Measurements from ENCODE around the gene B3GNT3.

Gene B3GNT3

GRCh38 chr19:17767559-17767958 is 27.4 kb upstream of the B3GNT3 start:
- Histone ChIP-seq H3K4me1 (ENCODE audit: low read length) (no peaks in the 10 kb centered on the region), H3K9ac (ENCODE audit: low read length) (no peak overlapping the region), H3F3A (ENCODE audit: insufficient read depth, low read length) (no peaks in the 10 kb centered on the region), H3K4me3 (ENCODE audit: low read length) (no peak overlapping the region), H3K4me2 (ENCODE audit: low read depth, low read length) (no peak overlapping the region), H3K79me2 (ENCODE audit: low read length) (no peaks in the 10 kb centered on the region), H3K9me3 (replicated peaks; ENCODE audit: insufficient read depth, low read length) (no peaks in the 10 kb centered on the region), H3K36me3 (replicated peaks; ENCODE audit: insufficient read depth, low read length) (no peaks in the 10 kb centered on the region), H4K20me1 (ENCODE audit: insufficient read depth, low read length) (no peaks in the 10 kb centered on the region), H3K27me3 (replicated peaks; ENCODE audit: insufficient read depth, low read length) (no peaks in the 10 kb centered on the region), H2AFZ (ENCODE audit: low read length) (no peak overlapping the region), H3K27ac (ENCODE audit: low read length) (no peak overlapping the region), H3K9me2 (replicated peaks; ENCODE audit: insufficient read depth, low read length) (no peaks in the 10 kb centered on the region)
- no peak for DNase-seq
- TF ChIP-seq, protein P1, sequence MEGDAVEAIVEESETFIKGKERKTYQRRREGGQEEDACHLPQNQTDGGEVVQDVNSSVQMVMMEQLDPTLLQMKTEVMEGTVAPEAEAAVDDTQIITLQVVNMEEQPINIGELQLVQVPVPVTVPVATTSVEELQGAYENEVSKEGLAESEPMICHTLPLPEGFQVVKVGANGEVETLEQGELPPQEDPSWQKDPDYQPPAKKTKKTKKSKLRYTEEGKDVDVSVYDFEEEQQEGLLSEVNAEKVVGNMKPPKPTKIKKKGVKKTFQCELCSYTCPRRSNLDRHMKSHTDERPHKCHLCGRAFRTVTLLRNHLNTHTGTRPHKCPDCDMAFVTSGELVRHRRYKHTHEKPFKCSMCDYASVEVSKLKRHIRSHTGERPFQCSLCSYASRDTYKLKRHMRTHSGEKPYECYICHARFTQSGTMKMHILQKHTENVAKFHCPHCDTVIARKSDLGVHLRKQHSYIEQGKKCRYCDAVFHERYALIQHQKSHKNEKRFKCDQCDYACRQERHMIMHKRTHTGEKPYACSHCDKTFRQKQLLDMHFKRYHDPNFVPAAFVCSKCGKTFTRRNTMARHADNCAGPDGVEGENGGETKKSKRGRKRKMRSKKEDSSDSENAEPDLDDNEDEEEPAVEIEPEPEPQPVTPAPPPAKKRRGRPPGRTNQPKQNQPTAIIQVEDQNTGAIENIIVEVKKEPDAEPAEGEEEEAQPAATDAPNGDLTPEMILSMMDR (IDR thresholded peaks at IDR 0.05; ENCODE audit: low read length): no peak
- TF ChIP-seq EZH2phosphoT487 (IDR thresholded peaks at IDR 0.05; ENCODE audit: low read length): no peak

DNA sequence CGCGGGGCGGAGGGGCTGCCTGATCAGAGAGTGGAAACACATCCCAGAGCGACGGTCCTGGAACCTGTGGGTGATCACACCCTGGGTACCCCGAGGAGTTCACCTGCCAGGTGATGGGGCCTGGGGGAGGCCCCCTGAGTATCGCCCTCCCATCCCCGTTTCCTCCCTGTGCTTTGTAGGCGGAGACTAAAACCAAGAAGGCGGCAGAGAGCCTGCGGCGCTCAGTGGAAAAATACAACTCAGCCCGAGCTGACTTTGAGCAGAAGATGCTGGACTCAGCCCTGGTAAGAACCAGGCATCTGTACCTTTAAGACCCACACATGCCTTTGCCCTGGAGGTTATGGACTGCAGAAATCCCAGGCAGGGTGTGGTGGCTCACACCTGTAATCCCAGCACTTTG is 24.3 kb upstream of the B3GNT3 start:
- TF ChIP-seq EZH2phosphoT487 (IDR thresholded peaks at IDR 0.05; ENCODE audit: low read length) (no peak), EZH2 (optimal IDR thresholded peaks at IDR 0.05; ENCODE audit: low read depth, low read length) (no peak)
- TF ChIP-seq, protein P1 (IDR thresholded peaks at IDR 0.05; ENCODE audit: low read length): no peak
- Histone ChIP-seq H3F3A (ENCODE audit: insufficient read depth, low read length) (no peaks in the 10 kb centered on the region), H3K79me2 (ENCODE audit: low read length) (no peaks in the 10 kb centered on the region), H3K4me3 (ENCODE audit: low read length) (no peak overlapping the region), H3K27ac (ENCODE audit: low read length) (no peak overlapping the region), H3K9me3 (replicated peaks; ENCODE audit: insufficient read depth, low read length) (no peaks in the 10 kb centered on the region), H3K27me3 (replicated peaks; ENCODE audit: insufficient read depth, low read length) (no peaks in the 10 kb centered on the region), H2AFZ (ENCODE audit: low read length) (no peak overlapping the region), H4K20me1 (ENCODE audit: insufficient read depth, low read length) (no peaks in the 10 kb centered on the region), H3K9ac (ENCODE audit: low read length) (no peak overlapping the region), H3K36me3 (replicated peaks; ENCODE audit: insufficient read depth, low read length) (no peaks in the 10 kb centered on the region), H3K9me2 (replicated peaks; ENCODE audit: insufficient read depth, low read length) (no peaks in the 10 kb centered on the region), H3K4me2 (ENCODE audit: low read depth, low read length) (no peak overlapping the region), H3K4me1 (ENCODE audit: low read length) (no peaks in the 10 kb centered on the region)
- no peak for DNase-seq

- H3K4me3 ChIP-seq (ENCODE audit: low read length): no peak overlapping the region
- no peaks in the 10 kb centered on the region for H3K4me1 ChIP-seq (ENCODE audit: low read length)
- no peak overlapping the region for H2AFZ ChIP-seq (ENCODE audit: low read length)
- no peaks in the 10 kb centered on the region for H3K9me2 ChIP-seq (replicated peaks; ENCODE audit: insufficient read depth, low read length)
- H3K79me2 ChIP-seq (ENCODE audit: low read length): no peaks in the 10 kb centered on the region
- TF ChIP-seq EZH2 (optimal IDR thresholded peaks at IDR 0.05; ENCODE audit: low read depth, low read length) (no peak), EZH2phosphoT487 (IDR thresholded peaks at IDR 0.05; ENCODE audit: low read length) (no peak)
- TF ChIP-seq, protein P1 (IDR thresholded peaks at IDR 0.05; ENCODE audit: low read length): no peak
- no peaks in the 10 kb centered on the region for H3F3A ChIP-seq (ENCODE audit: insufficient read depth, low read length)
- no peaks in the 10 kb centered on the region for H3K9me3 ChIP-seq (replicated peaks; ENCODE audit: insufficient read depth, low read length)
- no peak overlapping the region for H3K9ac ChIP-seq (ENCODE audit: low read length)
- H3K36me3 ChIP-seq (replicated peaks; ENCODE audit: insufficient read depth, low read length): no peaks in the 10 kb centered on the region
- no peak overlapping the region for H3K27ac ChIP-seq (ENCODE audit: low read length)
- no peaks in the 10 kb centered on the region for H4K20me1 ChIP-seq (ENCODE audit: insufficient read depth, low read length)
- no peak overlapping the region for H3K4me2 ChIP-seq (ENCODE audit: low read depth, low read length)
- H3K27me3 ChIP-seq (replicated peaks; ENCODE audit: insufficient read depth, low read length): no peaks in the 10 kb centered on the region
- DNase-seq: no peak
These were observed 22.8 kb upstream of the B3GNT3 start for GRCh38 chr19:17772172-17772571.

Measured in MM.1S (cell line).